ENCODE measurements around the gene SUSD5.

Gene SUSD5

DNA sequence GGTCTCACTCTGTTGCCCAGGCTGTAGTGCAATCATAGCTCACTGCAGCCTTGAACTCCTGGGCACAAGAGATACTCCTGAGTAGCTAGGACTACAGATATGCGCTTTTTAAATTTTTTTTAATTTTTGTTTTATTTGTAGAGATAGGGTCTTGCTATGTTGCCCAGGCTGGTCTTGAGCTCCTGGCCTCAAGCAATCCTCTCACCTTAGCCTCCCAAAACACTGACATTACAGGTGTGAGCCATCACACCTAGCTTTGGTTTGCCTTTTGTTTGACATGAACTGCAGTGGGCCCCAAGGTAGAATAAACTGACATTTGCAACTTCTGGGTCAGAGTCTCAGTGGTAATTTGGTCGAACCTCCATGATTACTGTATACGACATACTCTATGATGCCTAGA, 113.8 kb downstream of the SUSD5 start:
- DNase-seq (ENCODE audit: insufficient read length, low spot score): no peak
- no peak for TF ChIP-seq POLR2A (IDR thresholded peaks at IDR 0.05; ENCODE audit: low read depth, low read length)
- FAIRE-seq: no peak

- FAIRE-seq (no peak), DNase-seq (ENCODE audit: insufficient read length, low spot score) (no peak)
- TF ChIP-seq POLR2A (IDR thresholded peaks at IDR 0.05; ENCODE audit: low read depth, low read length): no peak
These were observed 115.1 kb downstream of the SUSD5 start for GRCh38 chr3:33103480-33103879.

DNA sequence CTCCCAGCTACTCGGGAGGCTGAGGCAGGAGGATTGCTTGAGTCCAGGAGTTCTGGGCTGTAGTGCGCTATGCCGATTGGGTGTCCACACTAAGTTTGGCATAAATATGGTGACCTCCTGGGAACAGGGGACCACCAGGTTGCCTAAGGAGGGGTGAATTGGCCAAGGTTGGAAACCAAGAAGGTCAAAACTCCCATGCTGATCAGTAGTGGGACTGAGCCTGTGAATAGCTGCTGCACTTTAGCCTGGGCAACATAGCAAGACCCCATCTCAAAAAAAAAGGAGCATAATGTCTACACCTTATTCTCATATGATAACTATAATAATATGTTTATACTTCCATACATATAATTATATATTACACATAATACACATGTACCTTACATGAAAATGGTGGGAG, 115.6 kb downstream of the SUSD5 start:
- FAIRE-seq: no peak
- no peak for TF ChIP-seq POLR2A (IDR thresholded peaks at IDR 0.05; ENCODE audit: low read depth, low read length)
- no peak for DNase-seq (ENCODE audit: insufficient read length, low spot score)

- no peak for TF ChIP-seq POLR2A (IDR thresholded peaks at IDR 0.05; ENCODE audit: low read depth, low read length)
- FAIRE-seq: no peak
- DNase-seq (ENCODE audit: insufficient read length, low spot score): no peak
These were observed 118.4 kb downstream of the SUSD5 start for GRCh38 chr3:33100229-33100628.
